NCI-H82 treated with DMSO at 0.1 percent for 48 hours (cell line): ENCODE measurements around the gene CITED1.

ENCODE experiments used
- DNase-seq: peaks from one replicate; lab custom pipeline; 2025; ENCODE audit not compliant: unreplicated experiment; lab: John Stamatoyannopoulos, UW

CITED1 gene

DNA sequence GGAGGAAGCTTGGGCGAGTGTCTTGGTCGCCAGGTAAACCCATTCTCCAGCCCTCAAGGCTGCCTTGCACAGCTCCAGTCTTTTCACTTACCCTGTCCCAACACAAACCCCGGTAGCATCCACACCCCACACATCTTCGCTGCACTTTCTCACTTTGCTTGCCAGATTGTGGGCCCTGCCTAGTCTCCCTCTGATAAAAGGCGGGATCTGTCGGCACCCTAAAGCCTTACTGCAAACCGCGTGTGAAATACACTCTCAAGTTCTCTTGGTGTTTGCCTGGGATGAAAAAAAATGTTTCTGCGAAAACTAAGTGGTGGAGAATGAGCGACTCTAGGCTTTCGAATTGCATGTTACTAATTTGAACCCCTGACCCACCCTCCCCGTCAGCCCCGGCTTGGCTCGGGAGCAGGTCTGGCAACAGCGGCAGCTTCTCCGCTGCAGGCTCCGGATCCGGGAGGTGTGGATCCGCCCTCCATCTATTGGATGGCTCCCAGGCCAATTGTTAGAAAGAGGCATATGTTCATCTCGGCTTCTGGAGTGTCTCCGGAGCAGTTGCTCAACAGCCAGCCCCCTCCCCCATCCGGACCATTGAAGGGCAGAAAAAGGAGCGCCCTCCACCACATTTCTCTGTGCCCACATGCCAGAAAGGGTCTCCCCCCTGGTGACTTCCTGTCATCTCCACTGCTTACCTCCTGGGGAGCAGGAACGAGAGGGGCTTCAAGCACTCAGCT is 3.0 kb upstream of the CITED1 start:
- peak; percentile 78 for DNase-seq

DNA sequence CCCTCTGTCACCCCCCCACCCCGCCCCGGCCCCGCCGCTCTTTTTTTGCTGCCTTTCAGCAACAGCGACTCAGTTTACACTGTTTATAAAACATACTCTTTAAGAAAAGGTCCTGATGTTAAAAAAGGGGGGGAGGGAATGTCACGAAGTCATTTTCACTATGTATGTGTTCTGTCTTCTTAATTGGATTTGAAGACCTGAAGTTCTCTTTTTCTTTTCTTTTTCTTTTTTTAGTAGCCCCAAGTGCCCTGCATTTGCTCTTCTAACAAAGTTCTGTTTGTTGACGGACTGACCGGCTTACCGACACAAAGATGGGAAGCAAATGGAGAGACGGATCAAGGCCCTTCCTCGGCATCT is 2.5 kb upstream of the CITED1 start:
- DNase-seq = no peak

DNA sequence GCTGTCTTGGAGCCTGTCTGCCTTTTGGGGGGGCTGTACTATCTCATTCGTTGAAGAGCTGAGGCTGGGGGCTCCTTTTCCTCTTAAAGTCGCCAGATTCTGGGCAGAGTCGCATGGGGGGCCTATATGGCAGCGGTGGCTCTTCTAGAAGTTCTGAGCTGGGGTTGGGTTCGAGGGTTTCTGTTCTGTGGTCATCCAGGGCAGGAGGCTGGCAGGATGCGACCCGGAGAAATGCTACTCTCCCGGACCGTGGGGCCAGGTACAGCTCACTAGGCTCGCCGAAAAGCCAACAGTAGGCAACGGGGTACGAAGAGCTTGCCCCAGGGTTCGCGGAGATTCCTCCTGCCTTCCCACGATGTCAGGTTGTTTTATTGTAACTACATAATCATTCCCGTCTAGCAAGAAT is 1.9 kb upstream of the CITED1 start:
- DNase-seq = no peak

DNA sequence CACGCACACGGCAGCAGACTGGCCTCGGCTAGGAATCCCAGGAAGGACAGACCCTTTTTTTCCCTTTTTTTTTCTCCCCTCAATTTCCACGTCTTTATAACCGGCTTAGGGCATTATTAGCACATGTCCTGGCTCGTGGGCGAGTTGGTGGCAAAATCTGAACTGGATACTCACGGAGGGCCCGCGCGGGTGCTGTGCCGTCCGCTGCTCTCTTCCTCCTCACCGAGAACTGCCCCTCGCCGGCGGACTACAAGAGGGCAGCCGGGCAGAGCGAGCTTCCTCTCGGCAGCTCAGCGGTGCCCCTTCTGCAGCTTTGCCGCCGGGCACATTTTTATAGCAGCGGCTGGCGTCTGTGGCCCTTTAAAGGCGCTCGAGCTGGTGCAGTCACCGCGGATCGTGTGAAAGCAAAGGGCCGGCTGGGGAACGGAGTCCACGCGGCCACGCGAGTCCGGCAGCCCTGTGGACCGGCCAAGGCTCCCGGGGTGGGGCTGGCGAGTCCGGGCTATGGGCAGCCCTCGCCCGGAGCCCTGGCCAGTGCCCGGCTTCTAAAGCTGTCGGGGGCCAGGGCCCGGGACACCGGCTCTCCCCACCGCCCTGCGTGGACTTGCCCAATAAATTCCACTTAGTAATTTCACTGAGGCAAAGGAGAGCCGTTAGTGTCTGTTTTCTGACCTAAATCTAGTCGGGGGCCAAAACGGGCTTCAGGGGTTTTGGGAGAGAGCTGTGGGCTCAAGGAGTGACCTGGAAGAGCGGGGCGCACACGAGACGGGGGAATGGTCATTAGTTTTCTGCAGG is 1.3 kb upstream of the CITED1 start:
- DNase-seq = peak; percentile 87

DNA sequence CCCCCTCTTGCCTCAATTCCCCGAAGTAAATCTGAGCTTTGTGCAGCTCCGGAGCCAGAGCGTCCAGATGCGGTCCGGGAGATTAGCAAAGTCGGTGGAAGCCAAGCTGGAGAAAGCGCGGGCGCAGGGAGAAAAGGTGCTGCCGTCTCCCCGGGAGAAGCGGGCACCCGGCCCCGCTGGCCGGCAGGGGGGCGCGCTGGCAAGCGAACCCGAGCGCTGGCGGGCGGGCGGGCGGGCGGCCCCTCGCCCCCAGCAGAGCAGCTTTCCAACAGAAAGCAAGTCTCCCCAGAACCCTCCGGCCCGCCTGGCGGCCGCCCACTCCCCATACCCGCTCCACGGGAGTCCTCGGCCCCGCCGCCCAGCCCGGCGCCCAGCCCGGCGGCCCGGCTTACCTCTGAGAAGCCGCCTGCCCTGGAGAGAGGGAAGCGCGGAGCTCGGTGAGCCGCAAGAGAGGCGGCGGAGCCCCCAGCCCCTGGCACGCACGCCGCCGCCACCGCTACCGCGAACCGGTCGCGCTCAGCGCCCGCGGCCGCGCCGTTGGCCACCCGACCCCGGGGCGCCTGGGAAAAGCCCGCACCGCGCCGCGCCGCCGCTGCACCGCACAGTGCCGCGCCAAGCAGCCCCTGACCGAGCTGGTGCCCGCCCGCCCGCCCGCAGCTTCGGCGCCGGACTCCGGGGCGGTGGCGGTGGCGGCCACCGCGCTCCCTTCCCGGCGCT is 529 bp upstream of the CITED1 start:
- peak; percentile 1 for DNase-seq

DNA sequence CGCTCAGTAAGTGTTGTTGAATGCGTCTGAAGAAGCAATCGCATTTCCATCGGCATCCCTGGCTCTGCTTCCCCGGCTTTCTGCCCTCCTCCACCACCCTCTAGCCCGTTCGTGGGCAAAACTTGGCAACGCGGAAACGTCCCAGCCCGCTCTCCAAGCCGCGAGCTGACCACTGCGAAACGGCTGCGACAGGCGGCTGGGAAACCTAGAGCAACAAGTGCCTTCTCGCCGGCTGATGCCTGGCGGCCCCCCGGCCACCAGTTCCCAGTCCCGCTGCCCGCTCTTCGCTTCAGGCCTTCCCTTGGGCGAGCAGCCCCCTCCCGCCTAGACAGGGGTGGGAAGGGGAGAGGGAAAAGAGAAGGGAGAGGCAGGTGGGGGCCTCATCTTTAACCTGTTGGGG is 837 bp downstream of the CITED1 start:
- no peak for DNase-seq

DNA sequence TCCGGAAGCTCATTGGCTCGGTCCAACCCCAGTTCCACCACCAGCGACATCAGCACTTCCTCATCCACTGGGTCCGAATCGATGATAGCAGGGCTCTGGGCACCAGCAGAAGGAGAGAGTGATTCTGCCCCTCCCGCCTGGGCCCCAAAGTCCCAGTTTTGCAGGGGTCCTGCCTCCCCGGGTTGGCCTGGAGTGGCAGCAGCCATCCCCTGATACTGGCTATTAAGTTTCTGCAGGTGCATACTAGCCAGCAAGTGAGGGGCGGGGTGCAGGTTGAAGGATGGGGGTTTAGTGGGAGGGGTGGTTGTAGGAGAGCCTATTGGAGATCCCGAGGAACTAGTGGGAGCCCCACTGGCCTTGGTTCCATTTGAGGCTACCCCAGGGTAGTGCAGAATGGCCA is 3.9 kb downstream of the CITED1 start:
- no peak for DNase-seq

DNA sequence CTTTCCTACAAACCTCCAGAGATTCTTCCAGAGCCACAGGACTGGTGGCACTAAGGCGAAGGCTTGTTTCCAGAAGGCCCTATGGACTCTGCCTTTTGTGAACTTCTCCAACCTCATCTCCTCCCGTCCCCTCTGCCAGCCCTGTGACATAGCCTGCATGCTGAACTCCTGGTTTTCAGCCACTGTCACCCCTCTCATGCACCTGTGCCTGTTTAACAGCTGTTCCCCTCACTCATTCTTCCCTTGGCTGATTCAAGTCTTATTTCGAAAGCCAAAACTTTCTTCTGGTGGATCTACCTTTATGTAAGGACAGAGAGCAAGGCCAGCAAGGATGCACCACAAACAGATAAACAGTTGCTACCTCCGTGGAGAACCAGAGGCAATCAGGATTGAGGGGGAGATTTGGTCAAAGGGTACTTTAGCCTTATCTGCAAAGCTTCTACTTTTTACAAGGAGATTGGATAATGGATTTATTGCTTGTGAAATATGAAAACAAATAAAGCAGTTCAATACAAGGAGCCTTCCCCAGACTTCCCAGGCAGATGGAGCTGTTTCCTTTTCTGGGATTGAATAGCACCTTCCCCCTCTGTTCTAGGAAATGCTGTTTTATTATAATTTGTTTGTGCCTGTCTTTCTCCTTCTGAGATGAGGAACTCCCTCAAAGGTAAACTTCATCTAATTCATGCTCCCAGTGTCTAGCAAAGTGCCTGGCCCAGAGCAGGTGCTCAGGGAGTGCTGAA is 5.7 kb downstream of the CITED1 start:
- DNase-seq = no peak

DNA sequence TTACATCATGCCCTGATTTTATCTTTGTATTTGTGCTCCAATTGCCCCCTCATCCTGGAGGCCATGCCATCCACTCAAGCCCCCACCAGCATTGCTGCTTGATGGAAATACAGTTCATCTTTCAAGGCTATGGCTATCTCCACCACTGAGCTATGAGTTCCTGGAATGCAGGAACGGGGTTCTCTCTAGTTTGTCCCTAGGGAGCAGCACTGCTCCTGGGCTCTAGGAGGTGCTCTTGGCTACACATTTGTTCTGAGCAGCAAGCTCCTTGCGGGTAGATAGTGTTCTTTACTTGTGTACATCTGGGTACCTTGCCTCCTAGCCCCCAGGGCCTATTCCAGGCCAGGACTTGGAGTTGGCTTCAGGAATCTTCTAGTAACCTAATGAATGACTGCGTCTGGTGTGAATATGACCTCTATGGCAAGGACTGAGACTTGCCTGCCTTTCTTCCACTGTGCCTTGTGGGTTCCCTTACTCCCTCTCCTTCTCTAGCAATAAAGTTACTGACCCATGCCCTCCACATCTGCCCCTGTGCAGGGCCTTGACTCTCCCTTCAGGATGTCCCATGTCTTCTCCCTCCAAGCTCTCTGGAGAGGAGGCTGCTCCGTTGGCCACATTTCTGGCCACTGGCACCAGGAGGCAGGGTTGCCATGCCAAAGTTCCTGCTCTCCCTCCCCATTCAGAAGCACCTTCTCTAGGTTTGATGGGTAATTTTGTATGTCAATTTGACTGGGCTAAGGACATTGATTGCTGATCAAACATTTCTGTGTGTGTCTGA is 7.6 kb downstream of the CITED1 start:
- no peak for DNase-seq

DNA sequence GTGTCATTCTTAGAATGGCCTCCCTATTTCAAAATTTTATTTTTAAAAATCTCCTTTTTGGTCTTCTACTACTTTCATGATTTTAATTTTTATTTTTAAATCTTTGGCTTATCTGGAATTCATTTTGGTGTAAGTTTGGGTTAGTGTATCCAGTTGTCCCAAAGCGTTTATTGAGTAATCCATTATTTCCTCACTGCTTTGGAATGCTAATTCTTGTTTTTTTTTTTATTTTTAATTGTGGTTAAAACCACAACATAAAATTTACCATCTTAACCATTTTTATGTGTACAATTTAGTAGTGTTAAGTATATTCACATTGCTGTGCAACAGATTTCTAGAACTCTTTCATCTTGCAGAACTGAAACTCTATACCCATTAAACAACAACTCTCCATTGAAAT is 8.7 kb downstream of the CITED1 start:
- DNase-seq = no peak

DNA sequence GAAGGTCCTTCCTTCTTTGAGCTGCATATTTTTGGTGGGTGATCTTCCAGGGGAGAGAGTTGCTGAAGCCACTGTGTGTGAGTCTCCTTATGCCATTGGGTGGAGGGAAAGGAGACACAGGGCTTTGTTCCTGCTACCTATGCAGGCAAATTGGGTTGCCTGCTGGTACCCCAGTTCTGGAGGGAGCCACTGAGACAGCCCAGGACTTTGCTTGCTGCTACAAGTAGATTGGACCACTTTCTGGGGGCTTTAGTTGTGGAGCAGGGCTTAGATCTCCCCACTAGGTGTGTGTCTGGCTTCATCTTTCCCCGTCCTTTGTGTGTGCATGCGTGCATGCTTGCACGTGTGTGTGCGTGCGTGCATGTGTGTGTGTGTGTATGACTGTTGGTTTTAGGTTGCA is 10.0 kb downstream of the CITED1 start:
- no peak for DNase-seq

DNA sequence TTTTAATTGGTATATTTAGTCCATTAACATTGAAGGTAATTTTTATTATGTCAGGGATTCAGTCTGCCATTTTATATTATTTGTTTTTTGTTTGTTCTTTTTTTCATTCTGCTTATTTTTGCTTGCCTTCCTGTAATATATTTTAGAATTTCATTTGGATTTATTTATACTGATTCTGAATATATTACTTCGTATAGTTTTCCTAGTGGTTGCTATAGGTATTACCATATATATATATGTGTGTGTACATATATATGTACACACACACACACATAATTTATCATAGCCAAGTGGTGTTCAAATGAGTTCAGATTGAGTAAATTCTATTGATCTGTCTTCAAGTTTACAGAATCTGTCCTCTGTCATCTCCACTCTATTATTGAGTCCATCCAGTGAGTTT is 11.2 kb downstream of the CITED1 start:
- no peak for DNase-seq

DNA sequence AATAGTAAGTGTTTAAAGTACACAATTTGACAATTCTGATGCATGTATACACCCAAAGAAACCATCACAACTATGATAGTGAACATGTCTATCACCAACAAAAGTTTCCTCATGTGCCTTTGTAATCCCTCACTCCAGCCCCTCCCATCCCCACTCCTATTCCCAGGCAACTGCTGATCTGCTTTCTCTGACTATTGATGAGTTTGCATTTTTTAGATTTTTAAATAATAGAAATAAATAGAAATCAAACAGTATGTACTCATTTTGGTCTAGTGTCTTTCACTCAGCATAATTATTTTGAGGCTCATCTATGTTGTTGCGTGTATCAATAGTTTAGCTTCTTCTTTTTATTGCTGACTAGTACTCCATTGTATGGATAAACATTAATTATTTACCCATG is 23.4 kb downstream of the CITED1 start:
- no peak for DNase-seq

DNA sequence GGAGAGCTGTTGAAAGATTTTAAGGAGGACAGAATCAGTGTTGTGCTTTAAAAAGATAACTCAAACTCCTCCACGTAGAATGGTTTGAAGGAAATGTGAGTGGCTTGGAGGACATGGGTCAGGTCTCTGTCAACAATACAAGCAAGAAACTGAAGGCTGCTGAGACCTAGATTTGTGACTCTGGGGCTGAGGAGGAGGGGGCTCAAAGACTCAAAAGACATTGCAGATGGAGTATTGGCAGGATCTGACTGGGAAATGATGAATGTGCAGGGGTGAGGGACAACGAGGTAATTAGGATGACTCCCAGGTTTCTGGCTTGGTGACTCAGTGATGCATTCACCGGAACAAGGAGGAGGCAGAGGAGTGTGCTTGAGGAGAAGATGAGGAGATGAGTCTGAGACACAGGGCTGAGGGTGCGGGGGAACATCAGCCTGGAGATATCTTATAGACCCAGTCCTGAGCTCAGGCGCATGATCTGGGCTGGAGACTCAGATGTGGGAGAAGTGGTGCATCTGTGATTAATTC is 25.3 kb downstream of the CITED1 start:
- DNase-seq = no peak

DNA sequence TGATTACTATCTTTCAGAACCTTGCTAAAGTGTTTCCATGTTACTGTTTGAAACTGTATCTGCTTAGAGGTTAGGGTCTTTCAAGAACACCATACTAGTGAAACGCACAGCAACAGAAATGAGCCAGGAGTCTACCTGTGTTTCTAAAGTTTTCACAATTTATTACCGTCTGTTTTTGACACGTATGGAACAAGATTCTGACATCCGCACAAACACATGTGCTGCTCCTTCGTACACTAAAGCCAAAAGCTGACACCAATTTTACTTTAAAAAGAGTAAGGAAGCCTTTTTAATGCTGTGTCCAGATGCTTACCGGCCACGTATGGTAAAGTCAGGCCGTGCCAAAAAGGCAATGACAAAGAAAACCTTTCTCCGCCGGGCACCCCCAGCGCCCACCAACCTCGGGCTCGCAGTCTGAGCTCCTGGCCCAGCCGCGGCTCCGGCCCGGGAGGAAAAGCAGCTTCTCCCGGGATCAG is 29.2 kb downstream of the CITED1 start:
- DNase-seq = no peak

DNA sequence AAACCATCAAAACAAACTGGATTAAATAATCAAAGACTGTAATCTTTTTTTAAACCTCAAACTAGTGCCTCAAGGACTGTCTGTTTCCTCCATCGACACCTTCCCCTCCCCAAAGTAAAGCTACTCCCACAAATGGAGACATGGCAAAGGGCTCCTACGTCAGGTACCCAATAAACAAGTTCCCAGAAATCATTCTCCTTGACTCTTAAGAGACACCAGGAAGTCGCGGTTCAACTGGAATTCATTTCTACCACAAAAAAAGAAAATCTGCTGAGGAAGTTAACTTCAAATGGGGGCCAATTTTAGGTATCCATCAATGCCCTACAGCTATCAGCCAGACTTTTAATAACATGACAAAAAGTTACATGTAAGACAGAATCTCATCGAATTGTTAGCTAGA is 31.2 kb downstream of the CITED1 start:
- DNase-seq = no peak

DNA sequence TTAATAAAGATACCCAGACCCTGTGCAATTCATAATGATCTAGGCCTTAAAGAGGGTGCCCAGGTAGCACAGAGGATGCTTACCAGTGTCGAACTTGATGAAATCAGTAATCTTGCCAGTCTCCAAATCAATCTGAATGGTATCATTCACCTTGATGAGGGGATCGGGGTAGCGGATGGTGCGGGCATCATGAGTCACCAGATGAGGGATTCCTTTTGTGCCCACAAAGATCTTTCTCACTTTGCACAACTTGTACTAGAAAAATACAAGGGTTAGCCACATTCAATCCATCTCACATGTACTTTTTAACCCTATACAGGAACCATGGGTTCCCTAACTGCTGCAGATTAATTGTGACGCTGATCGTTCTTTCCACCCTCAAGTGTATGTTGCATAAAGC is 32.0 kb downstream of the CITED1 start:
- no peak for DNase-seq

DNA sequence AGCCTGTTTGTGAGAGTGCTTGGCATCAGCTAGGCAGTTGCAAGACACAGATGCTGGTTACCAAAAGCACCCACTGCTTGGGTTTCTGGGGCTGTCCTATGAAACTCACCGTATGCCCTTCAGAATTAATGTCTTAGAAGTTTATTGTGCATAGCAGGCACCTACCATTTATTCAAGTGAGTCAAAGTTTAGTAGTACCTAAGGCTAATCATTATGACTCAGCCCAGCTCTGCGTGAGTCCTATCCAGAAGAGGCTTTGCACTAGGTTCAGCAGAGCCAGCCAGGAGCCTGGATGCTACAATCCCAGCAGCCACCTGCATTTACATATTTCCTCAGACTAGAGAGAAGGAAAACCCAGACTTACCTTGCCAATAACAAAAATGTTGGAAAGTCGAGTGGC is 32.8 kb downstream of the CITED1 start:
- no peak for DNase-seq

DNA sequence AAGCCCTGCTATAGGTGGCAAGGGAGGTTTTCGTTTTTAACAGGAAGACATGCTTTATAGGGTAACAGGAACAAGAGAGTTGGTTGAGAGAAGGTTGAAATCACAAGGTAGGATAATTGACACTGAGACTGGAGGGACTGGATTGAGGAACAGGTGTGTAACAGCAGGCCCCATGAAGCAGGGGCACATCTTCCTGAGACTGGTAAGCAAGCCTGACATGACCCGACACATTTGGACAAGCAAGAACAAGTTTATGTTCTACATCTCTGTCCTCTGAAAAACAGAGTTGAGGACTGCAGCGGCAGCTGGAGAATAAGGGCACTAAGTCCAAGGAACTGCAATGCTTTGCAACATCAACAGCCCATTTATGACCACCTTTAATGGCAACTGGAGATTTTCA is 33.9 kb downstream of the CITED1 start:
- no peak for DNase-seq

DNA sequence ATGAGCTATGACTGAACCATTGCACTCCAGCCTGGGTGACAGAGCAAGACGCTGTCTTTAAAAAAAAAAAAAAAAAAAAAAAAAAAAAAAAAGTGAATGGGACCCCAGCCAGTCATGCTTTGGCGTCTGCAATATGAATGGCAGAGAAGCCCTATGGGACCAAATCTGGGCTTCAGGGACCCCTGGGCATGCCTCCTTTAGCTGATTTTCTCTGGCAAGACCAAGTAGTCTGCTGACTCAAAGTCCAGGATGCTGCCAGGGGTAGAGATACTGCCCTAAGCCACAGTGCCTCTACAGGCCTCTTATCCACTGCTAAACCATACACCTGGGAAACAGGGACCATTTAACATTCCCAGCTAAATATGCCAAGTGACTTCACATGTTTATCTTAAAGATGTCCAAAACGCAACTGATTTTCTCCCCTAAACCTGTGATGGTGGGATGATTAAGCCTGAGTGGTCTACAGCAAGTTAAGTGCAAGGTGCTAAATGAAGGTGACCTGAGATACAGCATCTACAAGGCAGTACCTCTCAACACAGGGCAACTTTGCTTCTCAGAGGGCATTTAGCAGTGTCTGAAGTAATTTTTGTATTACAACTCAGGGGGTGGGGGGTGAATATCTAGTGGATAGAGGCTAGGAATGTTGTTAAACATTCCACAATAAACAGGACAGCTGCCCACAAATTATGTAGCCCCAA is 34.5 kb downstream of the CITED1 start:
- DNase-seq = no peak
